GM21515 (cell line): ENCODE data around the gene PTPRM.

Experiments
- ATAC-seq: cut with Tn5 transposase; IDR thresholded peaks from one replicate; pipeline ENCODE4 v1.9.1; 2021; ENCODE audit not compliant: unreplicated experiment

Gene PTPRM

DNA sequence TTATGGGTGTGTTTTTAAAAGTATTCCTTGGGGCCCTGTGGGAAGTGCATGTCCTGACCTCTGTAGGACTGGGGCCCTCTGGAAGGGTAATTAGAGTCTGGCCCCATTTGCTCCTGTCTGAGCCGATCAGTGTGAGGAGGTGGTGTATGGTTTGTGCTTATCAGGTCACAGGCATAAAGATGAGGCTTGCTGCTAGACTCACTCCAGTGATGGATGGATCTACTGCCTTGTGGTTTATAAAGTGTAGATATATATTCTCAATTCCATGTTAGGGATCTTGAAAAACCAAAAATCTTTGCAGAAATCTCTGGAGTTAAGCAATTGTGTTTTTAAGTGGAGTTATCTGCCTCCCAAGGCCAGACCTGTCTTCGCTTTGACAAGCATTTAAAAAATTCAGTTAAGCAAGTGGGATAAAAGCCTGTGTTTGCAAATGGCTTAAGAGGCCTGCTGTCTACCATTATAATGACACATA lies 182.4 kb downstream of the PTPRM start:
- no peak for ATAC-seq

DNA sequence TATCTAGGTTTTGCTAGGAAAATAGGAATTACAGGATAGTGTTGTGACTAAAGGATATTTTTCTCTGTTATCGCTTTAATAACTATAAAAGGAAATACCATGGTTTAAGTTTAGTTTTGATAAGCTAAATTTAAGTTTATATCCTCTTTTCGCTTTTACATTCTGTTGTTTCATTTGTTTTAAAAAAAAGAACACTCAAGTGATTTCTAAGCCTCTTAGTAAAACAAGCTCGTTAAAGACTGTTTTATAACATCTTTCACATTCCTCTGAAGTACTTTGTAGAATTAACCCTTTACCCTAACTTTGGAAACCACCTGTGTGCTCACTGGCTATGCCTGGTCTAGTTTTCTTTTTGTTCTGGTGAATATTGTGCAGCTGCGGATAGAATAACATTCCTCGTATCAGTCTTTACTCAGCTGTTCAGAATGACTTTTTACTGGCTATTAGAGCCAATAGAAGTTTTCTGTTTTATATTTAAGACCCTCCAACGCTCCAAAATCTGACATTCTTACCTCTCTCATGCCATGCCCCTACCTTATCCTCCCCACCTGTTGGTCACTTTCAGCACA lies 183.1 kb downstream of the PTPRM start:
- no peak for ATAC-seq

DNA sequence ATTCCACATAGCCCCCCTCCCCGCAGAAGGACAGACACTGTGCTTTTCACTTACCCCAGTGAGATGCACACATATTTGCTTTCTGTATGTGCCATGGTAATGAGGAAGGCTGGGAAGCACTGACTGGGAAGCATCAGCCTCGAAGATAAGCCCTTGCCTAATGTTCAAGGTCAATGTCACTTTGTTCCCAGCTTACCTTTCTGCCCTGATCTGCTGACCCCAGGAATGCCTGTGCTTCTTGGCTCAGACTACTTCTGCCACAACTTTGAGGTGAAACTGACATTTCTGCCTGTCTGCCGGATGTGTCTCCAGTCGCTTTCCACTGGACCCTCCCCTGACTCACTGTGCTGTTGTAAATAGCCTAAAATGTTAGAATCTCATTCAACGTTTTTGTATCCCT lies 183.8 kb downstream of the PTPRM start:
- ATAC-seq = no peak

DNA sequence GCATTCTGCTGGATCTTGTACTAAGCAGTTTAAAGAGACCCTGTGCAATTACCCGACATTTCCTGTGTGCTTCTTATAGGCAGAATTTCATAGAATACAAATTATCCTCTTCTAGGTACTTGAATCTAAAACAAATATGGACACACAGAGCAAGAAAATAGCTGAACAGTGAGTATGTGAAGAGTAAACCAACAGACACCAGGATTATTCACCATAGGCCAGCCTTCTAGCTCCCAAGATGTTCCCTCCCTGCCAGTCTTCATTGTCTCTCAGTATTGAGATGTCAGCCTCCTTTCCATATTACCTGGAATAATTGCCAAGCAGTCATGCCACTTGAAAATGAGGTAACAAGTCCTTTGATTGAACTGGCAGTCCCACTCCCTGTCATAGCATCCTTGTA lies 187.1 kb downstream of the PTPRM start:
- no peak for ATAC-seq

DNA sequence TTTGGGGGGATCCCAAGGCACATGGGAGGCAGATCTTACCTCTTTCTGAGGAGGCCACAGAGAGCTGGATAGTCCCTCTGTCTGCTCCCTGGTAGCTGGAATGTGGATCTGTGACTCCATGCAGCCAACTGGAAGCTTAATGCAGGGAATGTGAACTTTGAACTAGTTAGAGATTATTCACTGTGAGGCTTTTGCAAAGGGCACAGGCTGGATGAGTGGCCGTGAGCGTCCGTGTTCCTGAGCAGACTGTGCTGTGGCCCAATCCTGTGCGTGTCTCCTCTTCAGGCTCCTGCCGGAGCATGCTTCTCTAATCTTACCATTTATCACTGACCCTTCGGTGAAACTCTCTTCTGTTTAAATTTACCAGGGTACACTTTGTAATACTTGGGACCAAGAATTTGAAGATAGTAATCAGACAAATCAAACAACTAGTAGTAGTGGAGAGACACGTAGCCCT lies 187.6 kb downstream of the PTPRM start:
- ATAC-seq = no peak

DNA sequence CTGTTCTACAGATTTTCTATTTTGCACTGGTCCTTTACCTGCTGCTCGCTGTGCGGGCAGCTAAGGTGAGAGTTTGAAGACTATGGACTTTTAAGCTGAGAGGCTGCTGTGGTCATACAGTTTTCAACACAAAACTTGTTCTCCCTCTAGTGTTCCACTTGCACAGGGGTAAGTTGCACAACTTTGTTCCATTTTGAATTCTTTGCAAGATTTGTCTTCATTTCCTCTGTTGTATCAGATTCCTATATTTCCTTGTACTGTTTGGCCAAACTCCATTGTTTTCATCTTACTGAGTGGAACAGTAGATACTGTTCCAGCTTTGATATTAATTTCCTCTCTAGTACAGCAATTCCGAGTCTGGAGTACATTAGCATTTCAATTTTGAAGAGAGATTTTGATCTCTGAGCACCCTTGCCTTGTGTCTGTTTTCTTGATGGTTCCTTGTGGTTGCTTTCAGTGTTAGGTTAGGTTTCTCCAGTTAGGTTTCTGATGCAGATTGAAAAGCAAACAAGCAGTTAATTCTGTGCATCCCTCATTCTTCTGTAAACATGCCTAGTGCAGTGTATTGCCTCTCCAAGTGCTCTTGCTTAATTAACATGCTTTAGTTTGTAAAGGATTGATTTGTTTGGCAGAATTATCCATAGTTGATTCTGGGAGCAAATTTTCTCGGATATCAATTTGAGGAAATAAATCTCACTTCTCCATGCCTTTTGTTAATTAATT lies 188.8 kb downstream of the PTPRM start:
- no peak for ATAC-seq

DNA sequence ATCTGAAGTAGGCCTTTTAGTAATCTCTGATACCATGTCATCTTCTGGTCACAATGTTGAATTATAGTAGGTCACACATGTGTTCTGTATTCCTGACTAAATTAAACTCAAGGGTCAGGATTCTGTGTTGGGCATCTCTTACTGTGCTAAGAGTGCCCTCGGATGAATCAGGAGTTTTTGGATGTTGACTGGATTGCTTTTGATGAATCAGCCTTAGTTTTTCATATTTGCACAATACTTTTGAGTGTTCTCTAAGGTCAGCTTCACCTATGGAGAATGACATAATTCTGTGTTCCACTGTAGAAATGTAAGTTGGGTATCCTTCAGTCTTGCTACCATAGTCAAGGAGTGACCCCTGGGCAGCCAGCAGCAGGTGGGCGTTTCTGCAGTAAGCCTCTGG lies 190.1 kb downstream of the PTPRM start:
- ATAC-seq = no peak

DNA sequence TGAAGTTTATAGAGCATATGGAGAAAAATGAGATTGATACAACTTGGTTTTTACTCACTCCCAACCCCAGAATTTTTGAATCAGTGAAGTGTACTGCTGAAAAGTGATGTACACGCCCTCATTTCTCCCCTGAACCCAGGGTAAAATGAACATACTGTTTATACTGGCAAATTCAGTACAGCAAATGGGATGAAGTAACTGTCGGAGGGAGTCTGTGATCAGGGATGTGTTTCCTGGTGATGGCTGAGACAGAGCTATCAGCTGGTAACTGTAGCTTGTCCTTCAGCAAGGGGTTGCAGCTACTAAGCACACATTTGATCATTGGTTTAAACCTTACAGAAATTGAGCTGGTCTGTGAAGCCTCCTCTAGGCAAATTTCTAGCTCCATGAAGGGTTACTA lies 191.6 kb downstream of the PTPRM start:
- no peak for ATAC-seq

DNA sequence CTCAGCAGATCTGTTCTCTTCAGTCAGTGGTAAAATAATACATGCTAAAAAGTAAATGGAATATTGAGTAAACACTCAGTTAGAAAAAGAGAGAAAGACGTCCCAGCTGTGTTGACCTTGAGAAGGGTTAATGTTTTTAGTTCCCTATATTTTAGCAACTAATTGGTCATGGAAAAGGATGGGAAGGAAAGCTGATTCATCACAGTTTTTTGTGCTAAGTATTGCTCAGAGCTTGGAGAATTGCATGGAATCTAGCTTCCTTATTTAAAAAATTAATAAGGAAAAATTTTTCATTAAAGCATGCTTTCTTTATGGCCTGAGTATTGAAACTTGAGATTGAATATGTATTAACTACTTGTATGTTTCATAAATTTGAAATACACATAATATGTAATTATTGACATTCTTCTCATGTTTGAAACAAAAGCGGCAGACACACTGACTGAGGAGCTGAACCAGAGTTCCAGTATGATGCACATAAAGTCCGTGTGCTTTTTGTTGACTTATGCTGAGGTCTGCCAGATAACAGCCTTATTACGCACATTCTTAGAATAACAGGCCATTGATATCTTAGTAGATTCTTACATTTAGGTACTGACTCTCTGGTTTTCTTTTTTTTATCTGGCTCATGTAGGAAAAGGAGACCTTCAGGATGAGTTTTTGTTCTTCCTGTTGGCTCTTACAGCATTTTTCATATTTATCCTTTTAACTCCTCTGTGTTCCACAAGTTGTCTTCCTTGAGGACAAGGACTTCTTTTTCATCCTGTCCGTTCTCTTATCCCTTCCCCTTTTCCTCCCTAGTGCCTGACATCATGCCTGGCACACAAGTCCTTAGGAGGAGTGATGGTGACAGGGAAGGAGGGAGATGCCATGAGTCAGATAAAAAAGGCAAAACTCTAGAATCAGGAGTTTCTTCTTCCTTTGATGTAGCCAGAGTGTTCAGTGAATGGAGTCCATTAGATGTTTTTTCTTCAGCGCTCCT lies 194.1 kb downstream of the PTPRM start:
- no peak for ATAC-seq

DNA sequence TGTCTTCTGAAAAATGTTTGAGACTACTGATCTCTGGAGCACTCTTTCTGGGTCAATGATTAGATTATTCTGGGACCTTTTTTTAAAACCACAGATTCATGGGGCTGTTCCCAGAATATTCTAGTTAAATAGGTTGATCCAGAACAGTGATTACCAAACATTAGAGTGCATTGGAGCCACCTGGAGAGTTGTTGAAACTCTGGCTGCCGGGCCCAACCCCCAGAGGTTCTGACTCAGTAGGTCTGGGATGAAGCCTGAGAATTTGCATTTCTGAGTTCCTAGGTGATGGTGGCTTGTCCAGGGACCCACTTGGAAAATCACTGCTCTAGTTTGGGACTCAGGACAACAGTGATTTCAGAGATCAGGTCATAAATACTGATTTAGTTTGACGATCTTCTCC lies 197.3 kb downstream of the PTPRM start:
- ATAC-seq = no peak

DNA sequence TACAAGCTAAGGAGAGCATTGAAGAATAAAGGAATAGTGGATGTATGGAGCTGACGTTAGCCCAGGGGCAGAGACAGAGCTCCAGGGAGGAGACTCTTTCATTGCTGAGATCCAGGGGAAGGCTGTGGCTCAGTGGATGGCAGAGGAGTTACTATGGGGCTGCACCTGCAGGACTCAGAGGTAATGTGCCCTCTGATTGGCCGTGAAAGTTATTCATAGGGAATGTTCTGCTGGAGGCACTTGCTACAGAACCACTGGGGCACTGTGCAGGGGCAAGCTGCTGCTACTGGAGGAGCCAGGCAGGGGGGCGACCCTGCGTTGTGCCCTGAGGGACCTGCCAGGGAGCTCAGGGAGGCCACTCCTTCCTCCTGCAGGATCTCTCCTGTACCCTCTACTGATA lies 199.2 kb downstream of the PTPRM start:
- no peak for ATAC-seq

DNA sequence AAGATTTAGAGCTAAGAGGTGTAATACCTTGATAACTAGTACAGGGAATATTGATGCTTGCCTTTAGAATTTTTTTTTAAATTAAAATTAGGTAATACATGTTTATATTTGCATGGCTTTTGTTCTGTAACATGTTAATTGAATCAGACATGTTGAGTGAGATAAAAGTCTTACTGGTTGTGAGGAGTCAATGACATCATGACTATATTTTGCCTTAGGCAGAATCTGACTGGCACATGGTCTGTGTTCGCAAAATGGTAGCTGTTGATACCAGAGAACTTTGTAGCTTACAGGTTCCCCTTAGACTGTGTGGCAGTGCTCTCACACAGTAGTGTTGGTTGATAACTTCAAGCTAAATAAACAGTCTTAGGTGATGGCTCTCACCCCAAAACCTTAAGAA lies 199.7 kb downstream of the PTPRM start:
- ATAC-seq = no peak

DNA sequence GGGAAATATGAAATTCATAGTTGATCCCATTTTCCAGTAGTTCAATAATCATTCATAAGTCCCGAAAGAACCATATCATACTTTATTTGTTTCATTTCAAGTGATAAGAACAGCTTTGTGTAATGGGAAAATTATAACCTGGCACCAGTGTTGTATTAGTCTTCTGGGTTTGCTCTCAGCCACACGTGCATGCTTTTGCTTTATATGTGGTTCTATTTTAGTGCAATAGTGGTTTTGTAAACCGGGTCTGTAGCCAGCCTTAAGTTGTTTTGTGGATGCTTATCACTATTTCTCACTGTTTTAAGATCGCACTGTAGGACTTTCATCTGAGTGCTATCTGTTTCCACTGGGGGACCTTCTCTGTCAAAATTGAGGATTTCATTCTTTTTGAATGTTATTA lies 203.8 kb downstream of the PTPRM start:
- ATAC-seq = no peak

DNA sequence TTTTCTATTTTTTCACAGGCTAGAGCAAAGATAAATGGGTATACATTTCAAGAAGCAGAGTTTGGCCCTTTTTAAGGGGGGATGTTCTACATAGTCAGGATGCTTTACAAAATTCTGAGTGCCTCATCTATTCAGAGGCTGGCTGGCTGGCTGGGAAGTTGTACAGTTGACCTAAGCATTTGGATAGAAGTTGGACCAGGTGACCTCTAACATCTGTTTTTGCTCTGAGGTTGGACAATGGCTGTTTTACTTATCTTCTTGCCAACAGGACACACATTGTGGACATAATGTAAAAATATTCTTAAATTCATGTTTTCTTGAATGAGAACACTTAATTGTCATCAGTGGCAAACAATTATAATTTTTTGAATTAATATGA lies 205.4 kb downstream of the PTPRM start:
- no peak for ATAC-seq

DNA sequence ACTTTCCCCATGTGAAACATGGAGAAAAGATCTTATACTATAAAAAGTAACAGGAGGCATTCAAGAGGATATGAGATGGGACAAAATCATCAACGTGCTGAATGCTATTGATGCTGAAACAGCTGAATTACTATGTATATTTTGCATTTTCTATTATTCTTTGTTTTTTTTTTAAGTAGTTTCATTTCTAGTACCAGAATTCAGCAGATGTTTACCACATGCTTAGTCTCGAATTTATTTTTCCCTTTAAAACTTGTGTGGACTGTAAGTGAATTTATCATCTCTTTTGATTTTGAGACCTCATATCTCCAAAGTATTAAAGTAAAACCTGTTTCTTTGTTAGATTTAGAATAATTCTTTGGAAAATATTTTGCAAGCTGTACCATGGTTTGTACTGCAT lies 205.8 kb downstream of the PTPRM start:
- no peak for ATAC-seq

DNA sequence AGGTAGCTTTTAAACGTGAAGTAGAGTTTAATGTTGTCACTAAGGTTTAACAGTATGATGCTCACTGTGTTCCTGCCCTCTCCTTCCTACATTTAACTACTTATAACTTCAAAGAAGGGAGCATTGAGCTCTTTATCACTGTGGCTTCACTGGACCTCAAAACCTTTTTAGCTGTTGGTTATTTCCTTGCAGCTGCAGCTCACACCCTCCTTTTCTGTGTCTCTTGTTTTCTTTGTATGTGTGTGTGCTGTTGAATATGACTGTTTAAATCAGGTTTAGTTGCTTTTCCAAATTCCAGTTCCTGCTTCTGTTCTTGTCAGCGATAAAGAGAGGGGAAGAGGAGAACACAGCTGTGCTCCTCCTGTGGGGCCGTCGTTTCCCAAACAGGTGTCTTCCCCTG lies 208.0 kb downstream of the PTPRM start:
- ATAC-seq = no peak

DNA sequence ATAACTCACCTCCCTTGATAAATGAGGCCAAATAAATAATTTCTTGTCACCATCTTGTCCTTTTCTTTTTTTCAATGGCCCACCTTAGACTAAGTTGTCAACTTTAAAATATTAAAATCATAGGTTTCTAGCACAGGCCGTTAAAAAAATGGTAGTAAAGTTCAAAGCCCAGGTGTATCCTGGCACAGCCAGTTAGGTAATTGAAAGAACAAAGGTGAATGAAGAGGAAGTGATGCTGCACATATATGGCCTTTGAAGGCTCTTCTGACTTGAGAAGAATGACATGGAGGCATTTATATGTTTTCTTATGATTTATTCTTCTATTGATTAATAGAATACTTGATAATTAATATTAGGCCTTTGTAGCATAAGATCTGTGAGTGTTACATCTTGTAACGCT lies 208.7 kb downstream of the PTPRM start:
- no peak for ATAC-seq

DNA sequence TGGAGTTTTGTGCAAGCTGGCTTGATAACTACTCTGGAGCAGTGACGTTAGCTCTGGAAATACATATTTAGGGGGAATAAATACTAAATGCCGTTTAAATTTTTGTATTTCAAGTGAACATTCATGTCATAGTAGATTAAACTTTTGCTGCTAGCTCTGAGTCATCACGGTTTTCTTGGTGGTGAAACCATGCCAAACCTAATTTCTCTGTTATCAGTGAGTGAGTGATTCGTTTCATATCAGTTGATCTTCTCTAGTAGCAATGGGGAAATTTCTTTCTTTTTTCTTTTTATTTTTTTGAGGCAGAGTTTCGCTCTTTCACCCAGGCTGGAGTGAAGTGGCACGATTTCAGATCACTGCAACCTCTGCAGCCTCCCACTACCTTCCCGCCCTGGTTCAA lies 211.1 kb downstream of the PTPRM start:
- ATAC-seq = no peak

DNA sequence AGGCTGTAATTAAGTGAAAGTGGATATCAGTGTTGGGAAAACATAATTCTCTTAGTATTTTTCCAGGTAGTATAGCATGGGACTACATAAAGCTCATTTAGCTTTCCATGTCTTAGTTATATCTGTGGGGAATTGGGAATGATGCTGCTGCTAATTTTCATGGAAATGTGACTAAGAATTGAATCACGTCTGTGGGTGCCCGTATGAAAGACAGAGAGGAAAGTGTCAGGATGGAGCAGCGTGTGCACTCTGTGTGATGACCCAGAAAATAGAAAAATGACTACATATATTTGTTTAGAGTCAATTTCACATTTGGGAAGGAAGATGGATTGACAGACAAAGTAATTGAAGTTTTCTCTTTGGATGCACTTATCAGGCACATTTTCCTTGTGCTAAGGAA lies 212.1 kb downstream of the PTPRM start:
- ATAC-seq = no peak

DNA sequence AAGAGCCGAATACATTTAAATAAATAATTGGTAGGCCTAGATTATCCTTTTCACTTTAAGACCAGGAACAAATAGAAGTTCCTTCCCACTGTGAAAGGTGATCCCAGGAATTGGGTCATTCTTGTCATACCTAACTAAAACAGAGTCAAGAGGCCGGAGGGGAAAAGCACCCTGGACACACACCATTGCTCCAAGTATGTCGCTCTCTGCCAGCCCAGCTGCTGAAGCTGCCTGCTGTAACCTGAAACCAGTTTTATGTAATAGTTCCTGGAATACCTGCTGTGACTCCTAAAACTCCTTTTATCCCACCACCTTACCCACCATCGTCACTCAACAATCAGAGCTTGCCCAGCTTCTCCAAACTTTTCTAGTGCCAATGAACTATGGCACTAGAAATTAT lies 217.1 kb downstream of the PTPRM start:
- ATAC-seq = no peak

DNA sequence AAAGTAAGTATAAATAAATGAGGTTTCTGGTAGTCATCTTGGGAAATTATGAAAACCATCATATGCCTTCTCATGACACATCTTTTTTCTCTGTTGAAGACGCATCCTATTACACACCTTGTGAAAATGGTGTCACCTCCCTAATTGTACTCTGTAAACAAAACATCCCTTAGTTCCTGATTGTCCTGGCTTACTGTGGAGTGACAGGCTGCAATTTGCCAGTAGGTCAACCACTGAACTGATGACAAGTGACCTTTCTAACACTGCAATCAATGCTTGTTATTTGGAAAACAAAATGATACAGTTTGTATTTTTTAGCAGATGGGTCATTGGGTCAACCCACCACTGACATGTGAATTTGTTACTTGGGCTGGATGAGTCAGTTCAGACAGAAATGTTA lies 219.5 kb downstream of the PTPRM start:
- ATAC-seq = no peak

DNA sequence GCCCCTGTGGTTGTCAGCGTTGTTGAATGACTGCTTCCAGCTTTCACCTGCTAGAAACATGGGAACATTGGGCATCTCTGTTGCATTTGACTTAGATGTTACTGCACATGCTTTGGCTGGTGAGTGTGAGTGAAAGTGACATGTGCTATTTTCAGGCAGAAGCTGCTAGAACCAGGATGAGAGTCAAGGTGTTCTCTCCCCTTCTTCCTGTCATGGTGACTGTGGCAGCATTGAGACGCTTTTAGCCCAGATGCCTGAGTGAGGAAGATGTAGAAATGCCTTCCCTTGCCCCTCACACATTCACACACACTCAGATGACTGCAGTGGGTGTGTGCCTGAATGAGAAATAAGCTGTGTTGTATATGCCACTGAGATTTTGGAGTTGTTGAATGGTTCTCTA lies 220.2 kb downstream of the PTPRM start:
- no peak for ATAC-seq
